Peyer's patch (tissue), 4 donors: ENCODE measurements around the gene CCNYL1. TPM values are rescaled to one million over a fixed set of nuclear protein-coding genes. Genes with fewer than 3 reads are reported as not detected.

Experiments used
- DNase-seq, 3 donors: peaks; one replicate each; pipeline ENCODE4 v3.0.0-alpha.2; 2017 to 2019
- H3K27ac ChIP-seq, 4 donors: fragments of 200-600 bp; sonication (generic); one replicate each; pipeline ENCODE4 v1.5.1; 2016 to 2019
- H3K27me3 ChIP-seq, 2 donors: fragments of 200-600 bp; sonication (generic); one replicate each; pipeline ENCODE4 v1.5.1; 2019
- H3K36me3 ChIP-seq, 3 donors: fragments of 200-600 bp; sonication (generic); one replicate each; pipeline ENCODE4 v1.5.1; 2016 to 2019
- H3K4me1 ChIP-seq, 4 donors: fragments of 200-600 bp; sonication (generic); one replicate each; pipeline ENCODE4 v1.5.1; 2016 to 2019
- H3K4me3 ChIP-seq, 4 donors: fragments of 200-600 bp; sonication (generic); 1 replicate in 3 of 4; 2 replicates in 1 of 4; pipeline ENCODE4 v1.5.1; 2016 to 2019; ENCODE audit warnings: mild to moderate bottlenecking in 1 of 4
- H3K9me3 ChIP-seq, 4 donors: fragments of 200-600 bp; sonication (generic); one replicate each; pipeline ENCODE4 v1.5.1; 2016 to 2019; ENCODE audit warnings: mild to moderate bottlenecking in 1 of 4
- CTCF ChIP-seq, 6 experiments: fragments of 450-650 bp in 4 of 6; fragments of 200-600 bp in 2 of 6; sonication (generic) in 1 of 6; IDR thresholded peaks; one replicate each; pipeline ENCODE4 v1.5.1; 2017 to 2019; ENCODE audit warnings: antibody characterized with exemption in 6 of 6, mild to moderate bottlenecking in 3 of 6, moderate library complexity in 1 of 6
- POLR2A ChIP-seq, 2 donors: fragments of 450-650 bp; IDR thresholded peaks; one replicate each; pipeline ENCODE4 v1.5.1; 2017; ENCODE audit warnings: antibody characterized with exemption in 2 of 2, mild to moderate bottlenecking in 2 of 2, moderate library complexity in 2 of 2
- total RNA-seq, 4 donors: library from RNA; depleted of rRNA; stranded (reverse); fragments of >200 nt; gene quantifications; one replicate each; pipeline ENCODE4 v1.1.0, GENCODE V29; 2016

CCNYL1 gene
- total RNA-seq, 4 donors from 2014 or later = 11.6 to 22.6 (median 18.4) TPM

GRCh38 chr2:207768866-207769596 is 57.6 kb downstream of the CCNYL1 start:
- Histone ChIP-seq H3K27me3 (no peaks in the 10 kb centered on the region), H3K27ac (peak overlapping the region; percentile 66 to 97 (median 92)), H3K36me3 (peaks cover 0 to 18% (median 0%) of the 10 kb centered on the region in 3 donors), H3K9me3 (no peaks in the 10 kb centered on the region), H3K4me3 (peak overlapping the region; percentile 81 to 95 (median 86)), H3K4me1 (peaks cover 0 to 34% (median 10%) of the 10 kb centered on the region in 4 donors)
- TF ChIP-seq POLR2A (IDR thresholded peaks at IDR 0.05) (no peak), CTCF (IDR thresholded peaks at IDR 0.05) (no peak)
- DNase-seq = no peak

- Histone ChIP-seq H3K4me3 (peak overlapping the region; percentile 81 to 95 (median 86)), H3K4me1 (peaks cover 0 to 29% (median 10%) of the 10 kb centered on the region in 4 donors), H3K27me3 (no peaks in the 10 kb centered on the region), H3K27ac (peak overlapping the region; percentile 66 to 97 (median 92)), H3K36me3 (peaks cover 0 to 13% (median 0%) of the 10 kb centered on the region in 3 donors), H3K9me3 (no peaks in the 10 kb centered on the region)
- TF ChIP-seq CTCF (IDR thresholded peaks at IDR 0.05) = peak in 1 of 6 experiments; percentile 17
- TF ChIP-seq POLR2A (IDR thresholded peaks at IDR 0.05) = no peak
- peak in 2 of 3 donors; percentile 54 to 56 for DNase-seq
These were observed 59.4 kb downstream of the CCNYL1 start for GRCh38 chr2:207770602-207771404.

GRCh38 chr2:207771421-207771820 is 60.0 kb downstream of the CCNYL1 start:
- Histone ChIP-seq H3K9me3 (no peaks in the 10 kb centered on the region), H3K27me3 (no peaks in the 10 kb centered on the region), H3K27ac (peak overlapping the region; percentile 66 to 97 (median 92)), H3K4me1 (peaks cover 0 to 29% (median 10%) of the 10 kb centered on the region in 4 donors), H3K36me3 (peaks cover 0 to 13% (median 0%) of the 10 kb centered on the region in 3 donors), H3K4me3 (peak overlapping the region in 2 of 4 donors; percentile 86 to 95)
- DNase-seq = peak in 1 of 3 donors; percentile 56
- no peak for TF ChIP-seq CTCF (IDR thresholded peaks at IDR 0.05)
- TF ChIP-seq POLR2A (IDR thresholded peaks at IDR 0.05) = peak in 1 of 2 donors; percentile 18

- Histone ChIP-seq H3K4me3 (no peak overlapping the region), H3K9me3 (no peaks in the 10 kb centered on the region), H3K36me3 (peaks cover 0 to 7% (median 0%) of the 10 kb centered on the region in 3 donors), H3K4me1 (peaks cover 0 to 21% (median 10%) of the 10 kb centered on the region in 4 donors), H3K27me3 (no peaks in the 10 kb centered on the region), H3K27ac (peak overlapping the region in 1 of 4 donors; percentile 95)
- DNase-seq = no peak
- TF ChIP-seq CTCF (IDR thresholded peaks at IDR 0.05) = no peak
- no peak for TF ChIP-seq POLR2A (IDR thresholded peaks at IDR 0.05)
These were observed 60.8 kb downstream of the CCNYL1 start for GRCh38 chr2:207772081-207772843.

- Histone ChIP-seq H3K36me3 (peaks cover 0 to 2% (median 0%) of the 10 kb centered on the region in 3 donors), H3K4me3 (no peak overlapping the region), H3K27ac (no peak overlapping the region), H3K9me3 (no peaks in the 10 kb centered on the region), H3K27me3 (no peaks in the 10 kb centered on the region), H3K4me1 (peaks cover 0 to 15% (median 7%) of the 10 kb centered on the region in 4 donors)
- no peak for DNase-seq
- TF ChIP-seq CTCF (IDR thresholded peaks at IDR 0.05) (no peak), POLR2A (IDR thresholded peaks at IDR 0.05) (no peak)
These were observed 61.4 kb downstream of the CCNYL1 start for GRCh38 chr2:207772844-207773205.
